H1 (cell line): Measurements from ENCODE around the gene ARHGEF26. TPM values are rescaled to one million over a fixed set of nuclear protein-coding genes. Genes with fewer than 3 reads are reported as not detected.

ENCODE experiments used
- ATF2 ChIP-seq: IDR thresholded peaks from 2 replicates; pipeline ENCODE4 v1.6.1; 2012; ENCODE audit warnings: low read length, inconsistent platforms
- EGR1 ChIP-seq: IDR thresholded peaks from 2 replicates; pipeline ENCODE4 v1.6.1; 2011; ENCODE audit warnings: low read depth, low read length, borderline replicate concordance
- NRF1 ChIP-seq: IDR thresholded peaks from 2 replicates; pipeline ENCODE4 v1.6.1; 2011; ENCODE audit warnings: mild to moderate bottlenecking, low read depth, low read length, improper control_type of control experiment
- RBBP5 ChIP-seq: IDR thresholded peaks from 2 replicates; pipeline ENCODE4 v1.7.1; 2012; ENCODE audit warnings: low read depth, mild to moderate bottlenecking, inconsistent platforms, low read length, moderate library complexity, borderline replicate concordance
- TCF12 ChIP-seq: IDR thresholded peaks from 2 replicates; pipeline ENCODE4 v1.6.1; 2011; ENCODE audit warnings: low read depth, mild to moderate bottlenecking, low read length
- YY1 ChIP-seq: IDR thresholded peaks from 2 replicates; pipeline ENCODE4 v1.6.1; 2011; ENCODE audit warnings: low read depth, mild to moderate bottlenecking, low read length
- polyA plus RNA-seq, 7 experiments: library from polyadenylated mRNA; depleted of rRNA in 3 of 7; stranded (reverse) in 5 of 7; unstranded in 2 of 7; fragments of >200 nt in 5 of 7; fragments of 200-250 nt in 2 of 7; gene quantifications; 1 replicate in 5 of 7; 2 replicates in 1 of 7; 4 replicates in 1 of 7; pipeline versions ENCODE4 v1.2.1 to v1.2.3, GENCODE V29; 2011 to 2013; ENCODE audit warnings: missing spikeins in 2 of 7, mixed read lengths in 2 of 7
- total RNA-seq: library from RNA; stranded (reverse); fragmentation: NEBNext Ultra II Directional; extraction: Animal tissue kit (Norgen Biotek cat#: 25700); gene quantifications from 2 replicates; pipeline ENCODE4 v1.2.1, GENCODE V29; 2021

The ARHGEF26 gene
- total and polyA plus RNA-seq, 2 of the 8 experiments (the other 6 are each of a cell fraction or from before 2014, with no cell fraction given) = 3.1 to 15.6 TPM

GRCh38 chr3:154156530-154156929, 35.3 kb downstream of the ARHGEF26 start (continued):
- TF ChIP-seq ATF2 (no peak), NRF1 (no peak), RBBP5 (no peak), EGR1 (no peak), TCF12 (no peak), YY1 (no peak)
